Adrenal gland (tissue), 5 donors: ENCODE measurements around the gene SHISA2.

Experiments used
- POLR2A ChIP-seq, 2 donors: fragments of 450-650 bp; IDR thresholded peaks; one replicate each; pipeline ENCODE4 v1.6.1; 2017; ENCODE audit warnings: antibody characterized with exemption in 2 of 2, mild to moderate bottlenecking in 2 of 2, moderate library complexity in 1 of 2
- TF ChIP-seq, protein P1 (sequence below), 6 experiments: fragments of 450-650 bp in 4 of 6; fragments of 200-600 bp in 2 of 6; sonication (generic) in 1 of 6; IDR thresholded peaks; 1 replicate in 5 of 6; 2 replicates in 1 of 6; pipeline versions ENCODE4 v1.5.1 to v1.8.0; 2016 to 2021; ENCODE audit warnings: antibody characterized with exemption in 6 of 6, mild to moderate bottlenecking in 2 of 6, moderate library complexity in 1 of 6
- donor health status: DM: no; HTN: no; CAD: no.

DNA sequence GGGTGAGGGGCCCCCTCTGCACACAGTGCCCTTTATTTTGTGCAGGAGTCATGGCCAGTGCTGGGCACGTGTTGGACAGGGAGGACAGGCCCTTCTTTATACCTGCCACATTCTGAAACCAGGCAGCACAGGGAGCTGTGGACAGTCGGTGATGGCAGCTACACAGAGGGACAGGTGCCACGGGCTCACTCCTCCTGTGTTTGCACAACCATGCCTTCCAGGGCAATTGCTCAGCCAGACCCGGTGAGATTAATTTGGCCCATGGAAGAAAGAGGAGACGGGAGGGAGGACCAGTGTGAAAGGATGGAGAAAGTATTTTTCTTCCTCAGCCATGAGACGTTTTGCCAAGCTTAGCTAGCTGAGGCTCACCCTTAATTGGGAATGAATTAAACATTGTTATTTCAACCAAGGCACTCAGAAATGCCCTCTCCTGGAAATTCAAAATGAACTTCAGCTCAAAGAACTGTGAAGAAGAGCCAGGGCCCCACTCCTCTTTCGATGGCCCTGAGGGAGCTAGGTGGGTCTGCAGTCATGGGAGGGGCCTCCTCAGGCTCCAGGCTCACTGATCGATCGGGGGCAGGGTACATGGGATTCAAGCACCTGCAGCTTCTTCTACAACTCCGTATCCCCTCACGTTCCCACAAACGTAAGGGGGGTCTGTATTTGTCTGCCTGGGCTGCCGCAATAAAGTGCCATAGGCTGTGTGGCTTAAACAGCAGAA, 41.2 kb downstream of the SHISA2 start:
- TF ChIP-seq, protein P1, sequence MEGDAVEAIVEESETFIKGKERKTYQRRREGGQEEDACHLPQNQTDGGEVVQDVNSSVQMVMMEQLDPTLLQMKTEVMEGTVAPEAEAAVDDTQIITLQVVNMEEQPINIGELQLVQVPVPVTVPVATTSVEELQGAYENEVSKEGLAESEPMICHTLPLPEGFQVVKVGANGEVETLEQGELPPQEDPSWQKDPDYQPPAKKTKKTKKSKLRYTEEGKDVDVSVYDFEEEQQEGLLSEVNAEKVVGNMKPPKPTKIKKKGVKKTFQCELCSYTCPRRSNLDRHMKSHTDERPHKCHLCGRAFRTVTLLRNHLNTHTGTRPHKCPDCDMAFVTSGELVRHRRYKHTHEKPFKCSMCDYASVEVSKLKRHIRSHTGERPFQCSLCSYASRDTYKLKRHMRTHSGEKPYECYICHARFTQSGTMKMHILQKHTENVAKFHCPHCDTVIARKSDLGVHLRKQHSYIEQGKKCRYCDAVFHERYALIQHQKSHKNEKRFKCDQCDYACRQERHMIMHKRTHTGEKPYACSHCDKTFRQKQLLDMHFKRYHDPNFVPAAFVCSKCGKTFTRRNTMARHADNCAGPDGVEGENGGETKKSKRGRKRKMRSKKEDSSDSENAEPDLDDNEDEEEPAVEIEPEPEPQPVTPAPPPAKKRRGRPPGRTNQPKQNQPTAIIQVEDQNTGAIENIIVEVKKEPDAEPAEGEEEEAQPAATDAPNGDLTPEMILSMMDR (IDR thresholded peaks at IDR 0.05): no peak
- TF ChIP-seq POLR2A (IDR thresholded peaks at IDR 0.05): no peak
